MM.1S (cell line): ENCODE measurements around the gene ZIC5.

ENCODE experiments used
- CTCF ChIP-seq: fragments of 300-600 bp; sonication (generic); IDR thresholded peaks from 2 replicates; pipeline ENCODE4 v1.5.1; 2016; ENCODE audit warnings: antibody characterized with exemption, low read length, mixed read lengths
- EZH2 ChIP-seq: fragments of 300-600 bp; sonication (generic); optimal IDR thresholded peaks from 2 replicates; pipeline ENCODE3; 2017; ENCODE audit warnings: low read depth, mild to moderate bottlenecking, antibody characterized with exemption, low read length, mixed read lengths

GRCh38 chr13:99980824-99981734, 9.5 kb upstream of the ZIC5 start:
- no peak for TF ChIP-seq CTCF
- TF ChIP-seq EZH2 = no peak
